Measurements from ENCODE around the gene SLC22A3. TPM values are rescaled to one million over a fixed set of nuclear protein-coding genes. Genes with fewer than 3 reads are reported as not detected.

The SLC22A3 gene
- total RNA-seq, 1 donor from 2014 or later, result 0.07 TPM

- no peak overlapping the region for H2AFZ ChIP-seq (replicated peaks)
- TF ChIP-seq EZH2 (IDR thresholded peaks at IDR 0.05) (no peak), EZH2phosphoT487 (IDR thresholded peaks at IDR 0.05) (no peak), CTCF (IDR thresholded peaks at IDR 0.05) (no peak)
- H3K4me2 ChIP-seq, result no peak overlapping the region
- H3K27me3 Mint-ChIP-seq (ENCODE audit: insufficient read depth, low read depth), result no peaks in the 10 kb centered on the region
- no peak overlapping the region for H3K9ac ChIP-seq
- H3K36me3 ChIP-seq, result no peaks in the 10 kb centered on the region
- H3K27ac ChIP-seq, result no peak overlapping the region
- H3K36me3 Mint-ChIP-seq, result no peaks in the 10 kb centered on the region
- H3K9me3 ChIP-seq (ENCODE audit: low read depth), result peaks cover 7% of the 10 kb centered on the region
- H3K9me3 Mint-ChIP-seq, result peaks cover 31% of the 10 kb centered on the region
- H4K20me1 ChIP-seq (ENCODE audit: low read depth), result no peaks in the 10 kb centered on the region
- H3K79me2 ChIP-seq (ENCODE audit: low read depth), result no peaks in the 10 kb centered on the region
- H3F3A ChIP-seq (ENCODE audit: low read depth), result no peaks in the 10 kb centered on the region
- no peaks in the 10 kb centered on the region for H3K4me1 Mint-ChIP-seq
- H3K27me3 ChIP-seq, result no peaks in the 10 kb centered on the region
- DNase-seq (ENCODE audit: low spot score), result no peak
- H3K4me1 ChIP-seq, result no peaks in the 10 kb centered on the region
- no peak overlapping the region for H3K4me3 ChIP-seq
- H3K4me3 Mint-ChIP-seq, result no peak overlapping the region
- H3K27ac Mint-ChIP-seq, result no peak overlapping the region
Measured at GRCh38 chr6:160309718-160310117, 38.5 kb upstream of the SLC22A3 start.

- no peaks in the 10 kb centered on the region for H3K36me3 ChIP-seq
- peaks cover 29% of the 10 kb centered on the region for H3K9me3 Mint-ChIP-seq
Measured at GRCh38 chr6:160312900-160313299, 35.3 kb upstream of the SLC22A3 start.

GRCh38 chr6:160315310-160315709, 32.9 kb upstream of the SLC22A3 start:
- no peak overlapping the region for H3K4me2 ChIP-seq
- Mint-ChIP-seq H3K27me3 (ENCODE audit: insufficient read depth, low read depth) (no peaks in the 10 kb centered on the region), H3K4me3 (no peak overlapping the region), H3K9me3 (peaks cover 21% of the 10 kb centered on the region), H3K27ac (no peak overlapping the region), H3K4me1 (no peaks in the 10 kb centered on the region), H3K36me3 (no peaks in the 10 kb centered on the region)
- H3K9me3 ChIP-seq (ENCODE audit: low read depth), result peaks cover 7% of the 10 kb centered on the region
- DNase-seq (ENCODE audit: low spot score), result no peak
- no peaks in the 10 kb centered on the region for H3K4me1 ChIP-seq
- no peaks in the 10 kb centered on the region for H3F3A ChIP-seq (ENCODE audit: low read depth)
- no peaks in the 10 kb centered on the region for H3K36me3 ChIP-seq
- H3K9ac ChIP-seq, result no peak overlapping the region
- TF ChIP-seq EZH2 (IDR thresholded peaks at IDR 0.05) (no peak), EZH2phosphoT487 (IDR thresholded peaks at IDR 0.05) (no peak), CTCF (IDR thresholded peaks at IDR 0.05) (no peak)
- H3K27me3 ChIP-seq, result no peaks in the 10 kb centered on the region
- no peaks in the 10 kb centered on the region for H3K79me2 ChIP-seq (ENCODE audit: low read depth)
- H2AFZ ChIP-seq (replicated peaks), result no peak overlapping the region
- H3K27ac ChIP-seq, result no peak overlapping the region
- H4K20me1 ChIP-seq (ENCODE audit: low read depth), result no peaks in the 10 kb centered on the region
- H3K4me3 ChIP-seq, result no peak overlapping the region

More at GRCh38 chr6:160312900-160313299, 35.3 kb upstream of the SLC22A3 start:
- Mint-ChIP-seq H3K27ac (no peak overlapping the region), H3K27me3 (ENCODE audit: insufficient read depth, low read depth) (no peaks in the 10 kb centered on the region), H3K36me3 (no peaks in the 10 kb centered on the region), H3K4me3 (no peak overlapping the region), H3K4me1 (no peaks in the 10 kb centered on the region)
- TF ChIP-seq EZH2 (IDR thresholded peaks at IDR 0.05), result no peak
- TF ChIP-seq CTCF (IDR thresholded peaks at IDR 0.05), result no peak
- TF ChIP-seq EZH2phosphoT487 (IDR thresholded peaks at IDR 0.05), result no peak
- H3K27ac ChIP-seq, result no peak overlapping the region
- H2AFZ ChIP-seq (replicated peaks), result no peak overlapping the region
- no peaks in the 10 kb centered on the region for H3K4me1 ChIP-seq
- no peak overlapping the region for H3K4me3 ChIP-seq
- no peak for DNase-seq (ENCODE audit: low spot score)
- no peaks in the 10 kb centered on the region for H4K20me1 ChIP-seq (ENCODE audit: low read depth)
- no peaks in the 10 kb centered on the region for H3K27me3 ChIP-seq
- H3K9ac ChIP-seq, result no peak overlapping the region
- peaks cover 7% of the 10 kb centered on the region for H3K9me3 ChIP-seq (ENCODE audit: low read depth)
- no peaks in the 10 kb centered on the region for H3K79me2 ChIP-seq (ENCODE audit: low read depth)
- H3K4me2 ChIP-seq, result no peak overlapping the region
- H3F3A ChIP-seq (ENCODE audit: low read depth), result no peaks in the 10 kb centered on the region
